ENCODE results near the gene CAP1.

DNA sequence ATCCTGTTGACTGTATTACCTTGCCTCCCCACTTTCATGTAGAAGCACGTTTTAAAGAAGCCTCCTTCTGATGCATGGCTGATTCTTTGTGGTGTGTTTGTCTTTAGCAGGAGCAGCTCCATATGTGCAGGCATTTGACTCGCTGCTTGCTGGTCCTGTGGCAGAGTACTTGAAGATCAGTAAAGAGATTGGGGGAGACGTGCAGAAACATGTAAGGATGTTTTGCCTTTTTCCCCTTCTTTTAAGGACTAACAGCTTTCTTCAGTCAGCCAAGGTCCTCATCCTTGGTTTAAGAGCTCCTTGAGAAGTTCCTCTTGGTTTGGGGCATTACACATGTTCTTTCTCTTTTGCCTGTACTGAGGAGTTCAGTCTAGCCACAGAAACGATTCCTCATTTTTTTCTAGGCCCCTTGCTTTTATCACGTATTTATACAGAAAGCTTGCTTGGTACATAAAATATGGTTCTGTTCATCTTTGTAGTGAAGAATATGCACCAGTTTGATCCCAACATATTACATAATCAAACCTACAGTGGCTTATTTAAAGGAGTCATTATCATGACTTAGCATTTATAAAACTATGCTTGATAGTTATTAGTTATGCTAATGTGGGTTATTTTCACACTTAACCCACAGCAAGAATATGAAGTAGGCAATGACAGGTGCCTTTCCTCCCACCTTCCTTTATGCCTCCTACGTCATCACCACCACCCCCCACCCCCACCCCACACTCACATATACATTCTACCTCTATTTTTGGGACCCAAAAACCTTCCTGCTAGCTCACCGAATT is 19.6 kb downstream of the CAP1 start:
- TF ChIP-seq, protein P1, sequence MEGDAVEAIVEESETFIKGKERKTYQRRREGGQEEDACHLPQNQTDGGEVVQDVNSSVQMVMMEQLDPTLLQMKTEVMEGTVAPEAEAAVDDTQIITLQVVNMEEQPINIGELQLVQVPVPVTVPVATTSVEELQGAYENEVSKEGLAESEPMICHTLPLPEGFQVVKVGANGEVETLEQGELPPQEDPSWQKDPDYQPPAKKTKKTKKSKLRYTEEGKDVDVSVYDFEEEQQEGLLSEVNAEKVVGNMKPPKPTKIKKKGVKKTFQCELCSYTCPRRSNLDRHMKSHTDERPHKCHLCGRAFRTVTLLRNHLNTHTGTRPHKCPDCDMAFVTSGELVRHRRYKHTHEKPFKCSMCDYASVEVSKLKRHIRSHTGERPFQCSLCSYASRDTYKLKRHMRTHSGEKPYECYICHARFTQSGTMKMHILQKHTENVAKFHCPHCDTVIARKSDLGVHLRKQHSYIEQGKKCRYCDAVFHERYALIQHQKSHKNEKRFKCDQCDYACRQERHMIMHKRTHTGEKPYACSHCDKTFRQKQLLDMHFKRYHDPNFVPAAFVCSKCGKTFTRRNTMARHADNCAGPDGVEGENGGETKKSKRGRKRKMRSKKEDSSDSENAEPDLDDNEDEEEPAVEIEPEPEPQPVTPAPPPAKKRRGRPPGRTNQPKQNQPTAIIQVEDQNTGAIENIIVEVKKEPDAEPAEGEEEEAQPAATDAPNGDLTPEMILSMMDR (IDR thresholded peaks at IDR 0.05), result no peak
- no peak for TF ChIP-seq ZFX (IDR thresholded peaks at IDR 0.05; ENCODE audit: borderline replicate concordance)
